Measurements from ENCODE around the gene FNBP1. TPM values are rescaled to one million over a fixed set of nuclear protein-coding genes. Genes with fewer than 3 reads are reported as not detected.

FNBP1 gene
- total RNA-seq, 1 donor from 2014 or later = 50.0 TPM

DNA sequence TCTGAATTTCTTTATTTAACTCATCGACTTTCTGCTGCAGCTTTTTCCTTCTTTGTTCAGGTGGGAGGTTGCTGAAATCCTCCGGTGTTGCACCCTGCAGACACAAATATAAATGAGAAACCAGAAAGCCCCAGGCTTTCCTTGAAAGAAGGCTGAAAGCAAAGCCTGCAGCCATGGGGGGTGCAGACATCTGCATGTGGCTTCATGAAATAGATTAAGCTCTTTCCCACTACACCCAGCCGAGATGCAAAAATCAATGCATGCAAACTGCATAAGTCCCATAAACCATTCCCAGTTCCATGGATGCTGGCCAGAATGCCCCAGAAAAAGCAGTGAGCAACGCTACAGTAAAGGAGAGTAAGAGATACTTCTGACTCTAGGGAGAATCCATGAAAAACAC lies 134.1 kb downstream of the FNBP1 start:
- DNase-seq (no peak), ATAC-seq (no peak)
- TF ChIP-seq, protein P1, sequence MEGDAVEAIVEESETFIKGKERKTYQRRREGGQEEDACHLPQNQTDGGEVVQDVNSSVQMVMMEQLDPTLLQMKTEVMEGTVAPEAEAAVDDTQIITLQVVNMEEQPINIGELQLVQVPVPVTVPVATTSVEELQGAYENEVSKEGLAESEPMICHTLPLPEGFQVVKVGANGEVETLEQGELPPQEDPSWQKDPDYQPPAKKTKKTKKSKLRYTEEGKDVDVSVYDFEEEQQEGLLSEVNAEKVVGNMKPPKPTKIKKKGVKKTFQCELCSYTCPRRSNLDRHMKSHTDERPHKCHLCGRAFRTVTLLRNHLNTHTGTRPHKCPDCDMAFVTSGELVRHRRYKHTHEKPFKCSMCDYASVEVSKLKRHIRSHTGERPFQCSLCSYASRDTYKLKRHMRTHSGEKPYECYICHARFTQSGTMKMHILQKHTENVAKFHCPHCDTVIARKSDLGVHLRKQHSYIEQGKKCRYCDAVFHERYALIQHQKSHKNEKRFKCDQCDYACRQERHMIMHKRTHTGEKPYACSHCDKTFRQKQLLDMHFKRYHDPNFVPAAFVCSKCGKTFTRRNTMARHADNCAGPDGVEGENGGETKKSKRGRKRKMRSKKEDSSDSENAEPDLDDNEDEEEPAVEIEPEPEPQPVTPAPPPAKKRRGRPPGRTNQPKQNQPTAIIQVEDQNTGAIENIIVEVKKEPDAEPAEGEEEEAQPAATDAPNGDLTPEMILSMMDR (IDR thresholded peaks at IDR 0.05) = no peak
- H3K4me1 ChIP-seq = no peaks in the 10 kb centered on the region
- H3K36me3 ChIP-seq = peaks cover 45% of the 10 kb centered on the region
- no peak overlapping the region for H3K27ac ChIP-seq
- no peak overlapping the region for H3K4me3 ChIP-seq
- intact Hi-C loops (cut with DNase I) = no loop called here
- H3K27me3 ChIP-seq = no peaks in the 10 kb centered on the region
- no peaks in the 10 kb centered on the region for H3K9me3 ChIP-seq

DNA sequence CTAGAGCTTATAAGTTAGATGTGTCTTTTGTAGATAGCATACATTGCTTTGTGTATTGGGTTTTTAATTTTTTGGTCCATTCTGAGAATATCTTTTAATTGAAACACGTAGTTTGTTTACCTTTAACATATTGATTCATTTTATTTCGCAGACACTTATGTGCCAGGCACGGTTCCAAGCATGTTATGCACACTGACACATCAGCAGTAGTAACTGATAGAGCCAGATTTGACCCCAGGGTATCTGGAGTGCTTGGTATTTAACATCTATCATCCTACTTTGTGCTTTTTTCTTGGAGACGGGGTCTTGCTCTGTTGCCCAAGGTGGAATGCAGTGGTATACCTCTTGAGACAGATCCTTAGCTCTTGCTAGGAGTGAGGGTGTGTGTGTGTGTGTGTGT lies 135.8 kb downstream of the FNBP1 start:
- Histone ChIP-seq H3K4me1 (no peaks in the 10 kb centered on the region), H3K9me3 (no peaks in the 10 kb centered on the region), H3K27ac (no peak overlapping the region), H3K27me3 (no peaks in the 10 kb centered on the region), H3K36me3 (peaks cover 52% of the 10 kb centered on the region), H3K4me3 (no peak overlapping the region)
- TF ChIP-seq, protein P1 (IDR thresholded peaks at IDR 0.05) = no peak
- DNase-seq (no peak), ATAC-seq (no peak)
- intact Hi-C loops (cut with DNase I) = no loop called here

DNA sequence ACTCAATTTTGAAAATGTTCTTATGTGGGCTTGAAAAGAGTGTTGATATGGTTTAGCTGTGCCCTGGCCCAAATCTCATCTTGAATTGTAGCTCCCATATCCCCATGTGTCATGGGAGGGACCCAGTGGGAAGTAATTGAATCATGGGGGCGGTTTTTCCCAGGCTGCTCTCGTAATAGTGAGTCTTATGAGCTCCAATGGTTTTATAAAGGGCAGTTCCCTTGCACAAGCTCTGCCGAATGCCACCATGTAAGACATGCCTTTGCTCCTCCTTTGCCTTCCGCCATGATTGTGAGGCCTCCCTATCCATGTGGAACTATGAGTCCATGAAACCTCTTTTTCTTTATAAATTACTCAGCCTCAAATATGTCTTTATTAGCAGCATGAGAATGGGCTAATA lies 136.7 kb downstream of the FNBP1 start:
- Histone ChIP-seq H3K27ac (no peak overlapping the region), H3K9me3 (no peaks in the 10 kb centered on the region), H3K4me1 (no peaks in the 10 kb centered on the region), H3K27me3 (no peaks in the 10 kb centered on the region), H3K4me3 (no peak overlapping the region), H3K36me3 (peaks cover 58% of the 10 kb centered on the region)
- intact Hi-C loops (cut with DNase I) = no loop called here
- no peak for ATAC-seq
- DNase-seq = no peak
- TF ChIP-seq, protein P1 (IDR thresholded peaks at IDR 0.05) = no peak

DNA sequence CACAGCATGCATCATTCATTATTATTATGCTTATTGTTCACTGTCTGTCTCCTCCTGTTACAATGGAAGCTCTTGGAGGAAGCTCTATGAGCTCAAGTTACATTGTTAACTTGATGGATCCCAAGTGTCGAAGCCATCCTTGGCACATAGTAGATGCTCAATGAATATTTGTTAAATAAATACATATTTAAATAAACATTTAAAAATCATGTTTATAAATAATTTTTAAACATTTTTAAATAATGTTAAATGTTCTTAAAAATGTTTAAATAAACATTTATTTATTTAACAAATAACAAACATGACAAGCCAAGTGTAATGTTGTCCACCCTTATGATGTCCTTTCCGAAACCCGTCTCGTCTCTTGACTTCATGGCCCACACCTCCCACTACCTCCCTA lies 138.3 kb downstream of the FNBP1 start:
- Histone ChIP-seq H3K4me1 (no peaks in the 10 kb centered on the region), H3K36me3 (peaks cover 63% of the 10 kb centered on the region), H3K4me3 (no peak overlapping the region), H3K9me3 (no peaks in the 10 kb centered on the region), H3K27me3 (no peaks in the 10 kb centered on the region), H3K27ac (no peak overlapping the region)
- no peak for DNase-seq
- intact Hi-C loops (cut with DNase I) = no loop called here
- TF ChIP-seq, protein P1 (IDR thresholded peaks at IDR 0.05) = no peak
- ATAC-seq = no peak

DNA sequence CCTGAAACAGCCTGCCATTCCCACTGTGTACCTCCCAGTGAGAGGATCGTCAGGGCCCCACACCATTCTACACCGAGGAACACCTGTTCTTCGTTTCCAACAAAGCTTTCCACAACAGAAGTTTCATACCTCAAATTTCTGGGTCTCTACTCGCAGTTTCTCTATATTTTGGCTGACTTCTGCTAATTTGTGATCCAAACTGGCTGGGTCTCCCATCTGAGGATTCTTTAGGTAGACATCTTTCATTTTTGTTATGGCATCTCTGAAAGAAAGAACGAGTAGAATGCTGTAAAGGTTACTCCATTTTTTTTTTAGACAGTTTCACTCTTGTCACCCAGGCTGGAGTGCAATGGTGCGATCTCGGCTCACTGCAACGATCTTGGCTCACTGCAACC lies 140.3 kb downstream of the FNBP1 start:
- no peak for ATAC-seq
- TF ChIP-seq, protein P1 (IDR thresholded peaks at IDR 0.05) = no peak
- Histone ChIP-seq H3K36me3 (peaks cover 53% of the 10 kb centered on the region), H3K27me3 (no peaks in the 10 kb centered on the region), H3K9me3 (no peaks in the 10 kb centered on the region), H3K4me1 (no peaks in the 10 kb centered on the region), H3K27ac (no peak overlapping the region), H3K4me3 (no peak overlapping the region)
- no peak for DNase-seq
- intact Hi-C loops (cut with DNase I) = no loop called here

Data from upper lobe of right lung (tissue), 1 donor.